Nephron (organoid): Measurements from ENCODE around the gene SMIM24.
A peak's percentile ranks its signal among the peaks of the same experiment; 100 is the strongest.

Experiments
- H3K27ac Mint-ChIP-seq, 3 experiments: 2 replicates each; pipeline ENCODE4 v1.8.0; 2020; ENCODE audit warnings: mixed read lengths in 3 of 3, mild to moderate bottlenecking in 2 of 3, moderate library complexity in 1 of 3
- H3K27me3 Mint-ChIP-seq: 2 replicates; pipeline ENCODE4 v1.8.0; 2021; ENCODE audit warnings: low read depth, mild to moderate bottlenecking, moderate library complexity, mixed read lengths
- H3K36me3 Mint-ChIP-seq: 2 replicates; pipeline ENCODE4 v1.8.0; 2020; ENCODE audit warnings: low read depth, mixed read lengths
- H3K4me1 Mint-ChIP-seq: 2 replicates; pipeline ENCODE4 v1.8.0; 2020; ENCODE audit warnings: mixed read lengths
- H3K4me3 Mint-ChIP-seq, 3 experiments: 2 replicates each; pipeline ENCODE4 v1.8.0; 2020; ENCODE audit warnings: mild to moderate bottlenecking in 3 of 3, mixed read lengths in 3 of 3, moderate library complexity in 2 of 3
- H3K9me3 Mint-ChIP-seq: 2 replicates; pipeline ENCODE4 v1.8.0; 2020; ENCODE audit warnings: mixed read lengths
- TF ChIP-seq, protein P1 (sequence below), 3 experiments: fragments of 200-600 bp; sonication (generic); IDR thresholded peaks; one replicate each; pipeline ENCODE4 v1.5.0; 2021; ENCODE audit warnings: antibody characterized with exemption in 3 of 3; ENCODE audit not compliant: unreplicated experiment in 3 of 3

The SMIM24 gene

DNA sequence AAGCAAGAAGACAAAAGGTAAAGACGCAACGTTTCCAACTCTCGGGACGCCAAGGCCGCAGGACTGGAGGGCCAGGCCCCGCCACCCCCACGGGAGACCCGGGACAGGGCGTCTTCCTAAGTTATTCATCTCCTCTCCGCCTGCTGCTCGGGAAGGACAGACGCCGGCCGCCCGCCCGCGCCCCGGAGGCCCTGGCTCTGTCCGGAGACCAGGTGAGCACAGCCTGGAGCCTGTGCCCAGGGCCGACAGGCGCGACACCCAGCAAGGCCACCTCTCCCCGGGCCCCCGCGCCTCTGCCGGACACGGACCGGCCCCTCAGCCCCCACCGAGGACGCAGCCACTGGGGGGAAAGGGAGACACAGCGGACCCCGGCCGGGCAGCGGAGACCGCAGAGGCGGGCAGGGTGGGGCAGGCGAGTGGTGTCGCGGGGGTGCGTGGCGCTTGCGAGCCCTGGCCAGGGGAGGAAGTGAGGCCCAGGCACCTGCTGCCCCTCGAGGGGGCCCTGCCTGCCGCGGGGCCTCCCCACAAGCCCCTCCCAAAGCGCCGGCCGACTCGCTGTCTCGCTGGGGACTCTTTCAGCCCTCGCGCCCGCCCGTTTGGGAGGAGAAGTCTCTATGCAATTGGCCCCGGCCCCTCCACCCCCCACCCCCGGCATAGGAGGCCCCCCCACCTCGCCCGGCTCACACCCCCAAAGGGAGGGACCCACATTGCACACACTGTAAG, 17.2 kb downstream of the SMIM24 start:
- TF ChIP-seq, protein P1, sequence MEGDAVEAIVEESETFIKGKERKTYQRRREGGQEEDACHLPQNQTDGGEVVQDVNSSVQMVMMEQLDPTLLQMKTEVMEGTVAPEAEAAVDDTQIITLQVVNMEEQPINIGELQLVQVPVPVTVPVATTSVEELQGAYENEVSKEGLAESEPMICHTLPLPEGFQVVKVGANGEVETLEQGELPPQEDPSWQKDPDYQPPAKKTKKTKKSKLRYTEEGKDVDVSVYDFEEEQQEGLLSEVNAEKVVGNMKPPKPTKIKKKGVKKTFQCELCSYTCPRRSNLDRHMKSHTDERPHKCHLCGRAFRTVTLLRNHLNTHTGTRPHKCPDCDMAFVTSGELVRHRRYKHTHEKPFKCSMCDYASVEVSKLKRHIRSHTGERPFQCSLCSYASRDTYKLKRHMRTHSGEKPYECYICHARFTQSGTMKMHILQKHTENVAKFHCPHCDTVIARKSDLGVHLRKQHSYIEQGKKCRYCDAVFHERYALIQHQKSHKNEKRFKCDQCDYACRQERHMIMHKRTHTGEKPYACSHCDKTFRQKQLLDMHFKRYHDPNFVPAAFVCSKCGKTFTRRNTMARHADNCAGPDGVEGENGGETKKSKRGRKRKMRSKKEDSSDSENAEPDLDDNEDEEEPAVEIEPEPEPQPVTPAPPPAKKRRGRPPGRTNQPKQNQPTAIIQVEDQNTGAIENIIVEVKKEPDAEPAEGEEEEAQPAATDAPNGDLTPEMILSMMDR (IDR thresholded peaks at IDR 0.05; ENCODE audit: unreplicated experiment in 3 of 3), result no peak
- peak overlapping the region; percentile 60 to 67 (median 67) for H3K4me3 Mint-ChIP-seq
- H3K27me3 Mint-ChIP-seq, result peaks cover 27% of the 10 kb centered on the region
- H3K9me3 Mint-ChIP-seq, result peaks cover 2% of the 10 kb centered on the region
- H3K36me3 Mint-ChIP-seq, result peaks cover 9% of the 10 kb centered on the region
- peaks cover 36% of the 10 kb centered on the region for H3K4me1 Mint-ChIP-seq
- peak overlapping the region; percentile 79 to 95 (median 94) for H3K27ac Mint-ChIP-seq

DNA sequence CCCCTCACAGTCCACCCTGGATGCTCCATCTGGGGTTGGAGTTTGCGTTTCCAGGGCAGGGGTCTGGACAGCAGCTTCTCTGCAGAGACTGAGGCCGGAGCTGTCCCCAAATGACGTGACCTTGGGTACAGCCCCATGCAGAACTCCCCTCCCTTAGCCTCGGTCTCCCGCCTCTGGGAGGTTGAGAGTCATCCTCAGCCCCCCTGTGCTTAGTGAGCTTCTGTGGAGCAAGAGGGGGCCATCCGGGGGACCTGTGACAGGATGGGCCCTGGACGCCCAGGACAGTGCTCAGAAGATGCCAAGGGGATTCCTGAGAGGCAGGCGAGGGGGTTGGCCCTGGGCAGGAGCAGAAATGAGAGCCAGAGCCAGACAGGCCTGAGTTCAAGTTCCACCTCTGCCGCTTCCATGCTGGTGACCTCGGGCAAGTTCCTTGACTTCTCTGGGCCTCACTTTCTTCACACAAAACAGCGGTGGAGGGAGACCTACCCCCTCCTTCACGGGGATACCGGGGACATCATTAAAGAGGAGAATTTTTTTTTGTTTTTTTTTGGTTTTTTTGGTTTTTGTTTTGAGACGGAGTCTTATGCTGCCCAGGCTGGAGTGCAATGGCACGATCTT, 20.3 kb downstream of the SMIM24 start:
- Mint-ChIP-seq H3K4me1 (peaks cover 38% of the 10 kb centered on the region), H3K27ac (peak overlapping the region; percentile 98 to 100 (median 98)), H3K4me3 (peak overlapping the region in 1 of 3 experiments; percentile 37), H3K27me3 (peaks cover 11% of the 10 kb centered on the region), H3K36me3 (peaks cover 9% of the 10 kb centered on the region), H3K9me3 (no peaks in the 10 kb centered on the region)
- TF ChIP-seq, protein P1 (IDR thresholded peaks at IDR 0.05; ENCODE audit: unreplicated experiment in 3 of 3), result no peak

DNA sequence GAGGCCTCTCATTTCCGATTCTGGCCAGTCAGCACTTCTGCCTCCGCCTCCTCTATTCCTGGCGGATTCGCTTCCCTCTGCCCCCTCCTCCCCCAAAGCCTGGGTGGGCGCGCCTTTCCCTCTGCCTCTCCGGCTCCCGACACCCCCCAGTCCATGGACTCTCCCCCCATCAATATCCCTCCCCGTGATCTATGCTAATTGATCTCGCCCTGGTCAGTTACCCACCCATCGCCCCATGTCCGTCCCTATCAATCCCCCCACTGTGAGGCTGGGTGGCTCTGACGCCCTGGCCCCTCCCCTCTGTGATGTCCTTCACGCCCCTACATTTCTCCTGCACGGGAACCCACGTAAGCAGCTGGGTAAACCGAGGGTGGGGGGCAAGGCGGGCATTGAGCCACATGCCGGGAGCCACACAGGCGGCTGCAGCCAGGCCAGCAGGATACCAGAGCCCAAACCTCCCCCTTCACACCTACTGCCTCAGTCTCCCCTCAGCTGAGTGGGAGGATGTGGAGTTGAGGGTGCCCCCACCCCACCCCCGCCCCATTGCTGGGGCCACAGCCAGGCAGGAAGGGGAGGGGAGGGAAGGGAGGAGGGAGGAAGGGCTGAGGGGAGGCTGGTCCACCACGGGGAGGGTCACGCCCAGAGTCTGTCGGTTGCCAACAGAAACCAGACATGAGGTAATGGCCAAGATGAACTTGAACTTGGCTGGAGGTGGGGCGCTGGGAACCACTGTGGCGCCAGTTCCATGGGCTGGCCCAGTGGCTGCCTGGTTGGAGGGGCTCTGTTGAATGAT, 21.0 kb downstream of the SMIM24 start:
- Mint-ChIP-seq H3K27me3 (peaks cover 11% of the 10 kb centered on the region), H3K36me3 (peaks cover 9% of the 10 kb centered on the region), H3K9me3 (no peaks in the 10 kb centered on the region), H3K4me1 (peaks cover 36% of the 10 kb centered on the region), H3K4me3 (peak overlapping the region; percentile 52 to 75 (median 63)), H3K27ac (peak overlapping the region; percentile 98 to 100 (median 98))
- TF ChIP-seq, protein P1 (IDR thresholded peaks at IDR 0.05; ENCODE audit: unreplicated experiment in 3 of 3), result no peak

DNA sequence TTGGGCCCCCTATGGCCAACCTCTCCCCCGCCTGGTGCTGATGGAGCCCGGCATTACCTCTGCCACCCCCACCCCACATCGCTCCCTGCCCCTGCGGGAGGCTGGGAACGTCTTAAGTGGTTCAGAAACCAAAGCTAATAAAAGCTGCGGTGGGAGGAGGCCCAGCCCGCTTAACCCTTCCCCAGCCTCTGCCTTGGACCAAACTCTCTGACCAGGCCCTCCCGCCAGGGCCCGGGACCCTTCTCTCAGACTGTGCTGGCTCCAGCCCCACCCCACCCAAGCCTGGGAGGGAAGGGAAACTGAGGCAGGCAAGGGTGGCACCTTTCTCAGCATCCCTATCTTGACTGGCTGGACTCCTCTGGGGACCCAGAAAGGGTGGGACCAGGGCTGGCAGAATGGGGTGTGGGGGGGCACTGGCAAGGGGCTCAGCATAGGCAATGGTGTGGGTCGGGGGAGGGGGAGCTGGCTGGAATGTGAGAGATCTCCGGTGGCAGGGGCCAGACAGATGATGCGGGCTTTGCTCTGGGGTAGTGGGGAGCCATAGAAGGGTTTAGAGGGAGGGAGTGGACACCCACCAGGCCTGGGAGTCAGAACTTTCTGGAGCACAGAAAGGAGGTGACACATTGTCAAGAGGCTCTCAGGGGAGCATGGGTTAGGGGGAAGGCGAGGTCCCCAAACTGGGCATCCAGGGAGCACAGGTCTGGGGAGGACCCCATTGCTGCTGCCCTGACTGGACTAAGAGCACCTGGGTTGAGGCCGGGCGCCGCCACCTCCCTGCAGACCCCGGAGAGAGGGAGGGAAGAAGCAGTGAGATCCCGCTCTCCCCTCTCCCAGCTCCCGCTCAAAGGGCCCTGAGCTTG, 21.9 kb downstream of the SMIM24 start:
- Mint-ChIP-seq H3K27ac (peak overlapping the region; percentile 98 to 100 (median 98)), H3K4me1 (peaks cover 36% of the 10 kb centered on the region), H3K9me3 (no peaks in the 10 kb centered on the region), H3K4me3 (peak overlapping the region; percentile 52 to 75 (median 63)), H3K36me3 (peaks cover 9% of the 10 kb centered on the region), H3K27me3 (peaks cover 11% of the 10 kb centered on the region)
- TF ChIP-seq, protein P1 (IDR thresholded peaks at IDR 0.05; ENCODE audit: unreplicated experiment in 3 of 3), result no peak

DNA sequence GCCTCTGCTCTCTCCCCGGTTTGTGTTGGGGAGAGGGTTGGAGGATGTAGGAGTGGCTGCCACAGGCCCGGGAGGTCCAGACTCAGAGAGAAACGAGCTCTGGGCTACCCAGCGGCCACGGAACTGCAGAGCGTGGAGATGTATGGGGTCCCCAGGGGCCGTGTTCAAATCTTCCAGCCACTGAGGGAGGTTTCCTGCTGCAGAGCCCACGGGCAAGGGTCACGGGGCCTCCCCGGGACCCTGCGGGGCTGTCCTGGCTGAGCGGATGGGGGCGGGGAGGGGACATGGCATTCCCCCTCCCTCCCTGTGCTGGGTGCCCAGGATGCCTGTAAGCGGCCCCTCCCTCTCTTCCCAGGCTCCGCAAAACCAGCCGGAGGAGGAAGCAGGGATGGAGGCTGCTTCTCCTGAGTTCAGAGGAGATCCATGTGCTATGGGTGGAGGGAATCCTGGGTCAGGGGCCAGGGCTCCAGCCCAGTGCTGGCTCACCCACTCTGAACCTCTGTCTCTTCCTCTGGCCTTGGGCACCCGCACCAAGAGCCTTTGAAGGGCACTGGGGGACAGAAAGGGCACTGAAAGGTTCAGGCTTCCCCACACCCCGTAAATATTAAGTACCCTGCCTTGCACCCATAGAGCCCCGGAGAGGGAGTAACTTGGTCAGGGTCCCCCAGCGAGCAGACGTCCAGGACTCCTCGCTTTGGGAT, 22.6 kb downstream of the SMIM24 start:
- Mint-ChIP-seq H3K9me3 (no peaks in the 10 kb centered on the region), H3K4me3 (peak overlapping the region; percentile 35 to 61 (median 46)), H3K36me3 (peaks cover 11% of the 10 kb centered on the region), H3K4me1 (peaks cover 32% of the 10 kb centered on the region), H3K27me3 (peaks cover 7% of the 10 kb centered on the region), H3K27ac (peak overlapping the region; percentile 98 to 100 (median 98))
- TF ChIP-seq, protein P1 (IDR thresholded peaks at IDR 0.05; ENCODE audit: unreplicated experiment in 3 of 3), result no peak
